Gastroesophageal sphincter (tissue), 4 donors: ENCODE results near the gene ECPAS. TPM values are rescaled to one million over a fixed set of nuclear protein-coding genes. Genes with fewer than 3 reads are reported as not detected.
"Not testable (repeated sequence)": the region's sequence is repeated elsewhere in the genome, so short reads cannot be mapped to it uniquely, and the experiment has no call there.

Source experiments
- ATAC-seq: fragments of 150-250 bp; one replicate; pipeline ENCODE4 v1.9.1; 2016; ENCODE audit warnings: mild to moderate bottlenecking, moderate library complexity
- H3K27ac ChIP-seq, 4 donors: fragments of 200-600 bp; sonication (generic) in 3 of 4; 1 replicate in 3 of 4; 2 replicates in 1 of 4; pipeline ENCODE4 v1.5.1; 2016 to 2019
- H3K27me3 ChIP-seq: fragments of 200-600 bp; sonication (generic); one replicate; pipeline ENCODE4 v1.5.1; 2019
- H3K36me3 ChIP-seq, 2 donors: fragments of 200-600 bp; sonication (generic); one replicate each; pipeline ENCODE4 v1.5.1; 2019; ENCODE audit warnings: control low read depth in 1 of 2
- H3K4me1 ChIP-seq, 3 donors: fragments of 200-600 bp; sonication (generic); 1 replicate in 2 of 3; 2 replicates in 1 of 3; pipeline ENCODE4 v1.5.1; 2016 to 2019; ENCODE audit warnings: control low read depth in 2 of 3
- H3K4me3 ChIP-seq, 2 donors: fragments of 200-600 bp; sonication (generic); one replicate each; pipeline ENCODE4 v1.5.1; 2019; ENCODE audit warnings: mild to moderate bottlenecking in 1 of 2, moderate library complexity in 1 of 2
- H3K9me3 ChIP-seq, 3 donors: fragments of 200-600 bp; sonication (generic); one replicate each; pipeline ENCODE4 v1.5.1; 2017 to 2019; ENCODE audit warnings: control low read depth in 2 of 3
- CTCF ChIP-seq, 4 experiments: fragments of 200-600 bp in 2 of 4; fragments of 450-650 bp in 2 of 4; sonication (generic) in 1 of 4; IDR thresholded peaks; one replicate each; pipeline ENCODE4 v1.5.1; 2017 to 2019; ENCODE audit warnings: antibody characterized with exemption in 4 of 4, mild to moderate bottlenecking in 2 of 4, moderate library complexity in 2 of 4
- EP300 ChIP-seq: sonication (generic); formaldehyde crosslinking; IDR thresholded peaks from one replicate; pipeline ENCODE4 v1.6.1; 2017; ENCODE audit warnings: antibody characterized with exemption, mild to moderate bottlenecking
- POLR2A ChIP-seq, 2 donors: fragments of 450-650 bp; IDR thresholded peaks; one replicate each; pipeline ENCODE4 v1.6.1; 2017; ENCODE audit warnings: antibody characterized with exemption in 2 of 2, mild to moderate bottlenecking in 2 of 2, moderate library complexity in 1 of 2
- POLR2AphosphoS5 ChIP-seq: sonication (generic); formaldehyde crosslinking; IDR thresholded peaks from one replicate; pipeline ENCODE4 v1.6.1; 2017; ENCODE audit warnings: antibody characterized with exemption
- WGBS, 2 donors: methylation state at CpG; one replicate each; pipeline ENCODE4 v1.1.5; 2018; ENCODE audit warnings: low coverage in 1 of 2; 5-methylcytosine and 5-hydroxymethylcytosine counted together
- total RNA-seq, 4 donors: library from RNA; depleted of rRNA; stranded (reverse); fragments of >200 nt; gene quantifications; one replicate each; pipeline ENCODE4 v1.1.0, GENCODE V29; 2016

Gene ECPAS
- total RNA-seq, 4 donors from 2014 or later = 75.5 to 114 (median 94.3) TPM

- no peak for TF ChIP-seq CTCF (IDR thresholded peaks at IDR 0.05)
- TF ChIP-seq EP300 = no peak
- TF ChIP-seq POLR2A (IDR thresholded peaks at IDR 0.05) = no peak
- TF ChIP-seq POLR2AphosphoS5 = no peak
- peaks cover 3 to 93% of the 10 kb centered on the region in 2 donors for H3K36me3 ChIP-seq
- H3K4me1 ChIP-seq = no peaks in the 10 kb centered on the region
Observed at GRCh38 chr9:111405701-111406100, 78.5 kb downstream of the ECPAS start.

GRCh38 chr9:111401486-111401885 lies 82.7 kb downstream of the ECPAS start:
- H3K27ac ChIP-seq, H3K4me3 ChIP-seq, H3K27me3 ChIP-seq, H3K4me1 ChIP-seq, ATAC-seq: not testable (repeated sequence)
- 89 to 96% methylated on average over 5 of the region's 5 CpGs for WGBS, 2 donors
- Histone ChIP-seq H3K36me3 (peaks cover 7 to 93% of the 10 kb centered on the region in 2 donors), H3K9me3 (peaks cover 0 to 24% (median 0%) of the 10 kb centered on the region in 3 donors)

More at GRCh38 chr9:111405701-111406100, 78.5 kb downstream of the ECPAS start:
- no peak overlapping the region for H3K4me3 ChIP-seq
- peaks cover 0 to 17% (median 0%) of the 10 kb centered on the region in 3 donors for H3K9me3 ChIP-seq
- no peak for ATAC-seq
- no peaks in the 10 kb centered on the region for H3K27me3 ChIP-seq
- no peak overlapping the region for H3K27ac ChIP-seq

- Histone ChIP-seq H3K27ac (no peak overlapping the region), H3K27me3 (no peaks in the 10 kb centered on the region), H3K36me3 (peaks cover 7 to 93% of the 10 kb centered on the region in 2 donors), H3K4me3 (no peak overlapping the region), H3K9me3 (peaks cover 0 to 24% (median 0%) of the 10 kb centered on the region in 3 donors), H3K4me1 (no peaks in the 10 kb centered on the region)
- ATAC-seq = no peak
- TF ChIP-seq EP300 (no peak), CTCF (IDR thresholded peaks at IDR 0.05) (no peak), POLR2AphosphoS5 (no peak), POLR2A (IDR thresholded peaks at IDR 0.05) (no peak)
Observed at GRCh38 chr9:111400564-111400898, 83.7 kb downstream of the ECPAS start.

- peaks cover 7 to 93% of the 10 kb centered on the region in 2 donors for H3K36me3 ChIP-seq
- WGBS, 2 donors = 92 to 96% methylated on average over 2 to 3 of the region's 4 CpGs
- TF ChIP-seq POLR2A (IDR thresholded peaks at IDR 0.05) (no peak), CTCF (IDR thresholded peaks at IDR 0.05) (no peak), EP300 (no peak), POLR2AphosphoS5 (no peak)
- no peak for ATAC-seq
- H3K9me3 ChIP-seq = peaks cover 0 to 18% (median 0%) of the 10 kb centered on the region in 3 donors
- H3K4me1 ChIP-seq = no peaks in the 10 kb centered on the region
- H3K27me3 ChIP-seq = no peaks in the 10 kb centered on the region
- H3K4me3 ChIP-seq = no peak overlapping the region
- H3K27ac ChIP-seq = no peak overlapping the region
Observed at GRCh38 chr9:111399772-111400563, 84.2 kb downstream of the ECPAS start.

GRCh38 chr9:111399211-111399739 lies 84.9 kb downstream of the ECPAS start:
- H3K36me3 ChIP-seq = peaks cover 7 to 93% of the 10 kb centered on the region in 2 donors
- TF ChIP-seq POLR2AphosphoS5 = no peak
- no peak for TF ChIP-seq POLR2A (IDR thresholded peaks at IDR 0.05)
- no peak for TF ChIP-seq EP300
- TF ChIP-seq CTCF (IDR thresholded peaks at IDR 0.05) = no peak
- ATAC-seq = no peak
- H3K27me3 ChIP-seq = no peaks in the 10 kb centered on the region
- 82 to 96% methylated on average over 2 to 4 of the region's 4 CpGs for WGBS, 2 donors
- H3K4me1 ChIP-seq = no peaks in the 10 kb centered on the region
- peaks cover 0 to 17% (median 0%) of the 10 kb centered on the region in 3 donors for H3K9me3 ChIP-seq
- no peak overlapping the region for H3K4me3 ChIP-seq
- no peak overlapping the region for H3K27ac ChIP-seq
